IMR-90 (cell line): Measurements from ENCODE around the gene MATN3. TPM values are rescaled to one million over a fixed set of nuclear protein-coding genes. Genes with fewer than 3 reads are reported as not detected.

Source experiments
- ATAC-seq: fragments of 200-7000 bp; cut with Tn5 transposase; 2 replicates; pipeline ENCODE4 v1.9.1; 2020; ENCODE audit warnings: low read depth, mild to moderate bottlenecking, moderate library complexity
- BruUV-seq: library from RNA; stranded (reverse); fragments of 400-500 nt; replicated peaks from 2 replicates; lab custom pipeline; 2021; lab: Mats Ljungman, UMichigan
- CTCF ChIA-PET: fragments of 300-600 bp; formaldehyde crosslinking; extraction: SDS; loops from one replicate; lab custom pipeline; 2021; ENCODE audit warnings: antibody characterized with exemption; lab: Yijun Ruan, JAX
- POLR2A ChIA-PET: fragments of 300-600 bp; sonication (Branson Sonifier 250); formaldehyde crosslinking; loops from one replicate; lab custom pipeline; 2022; ENCODE audit warnings: antibody characterized with exemption; ENCODE audit not compliant: unreplicated experiment; lab: Charles Lee
- DNase-seq: peaks from one replicate; pipeline ENCODE4 v3.0.0; 2013
- H2AFZ ChIP-seq: replicated peaks from 2 replicates; pipeline ENCODE3; 2013; ENCODE audit warnings: low read length, mild to moderate bottlenecking; ENCODE audit not compliant: poor library complexity
- H2AK5ac ChIP-seq: 2 replicates; pipeline ENCODE4 v1.6.1; 2013; ENCODE audit warnings: low read depth, low read length, inconsistent platforms
- H2AK9ac ChIP-seq: replicated peaks from 2 replicates; pipeline ENCODE3; 2013; ENCODE audit warnings: mild to moderate bottlenecking, low read depth, low read length, moderate library complexity; ENCODE audit not compliant: poor library complexity
- H2BK120ac ChIP-seq: 2 replicates; pipeline ENCODE4 v1.6.1; 2013; ENCODE audit warnings: low read depth, low read length, inconsistent platforms
- H2BK15ac ChIP-seq: 3 replicates; pipeline ENCODE4 v1.6.1; 2013; ENCODE audit warnings: low read depth, low read length, inconsistent platforms
- H2BK20ac ChIP-seq: 2 replicates; pipeline ENCODE4 v1.6.1; 2013; ENCODE audit warnings: low read depth, mild to moderate bottlenecking, inconsistent platforms, low read length, moderate library complexity
- H2BK5ac ChIP-seq: 2 replicates; pipeline ENCODE4 v1.6.1; 2013; ENCODE audit warnings: mild to moderate bottlenecking, low read depth, low read length, inconsistent platforms; ENCODE audit not compliant: poor library complexity, severe bottlenecking
- H3K14ac ChIP-seq: replicated peaks from 2 replicates; pipeline ENCODE4 v1.6.1; 2013; ENCODE audit warnings: low read depth, low read length, inconsistent platforms
- H3K18ac ChIP-seq: 2 replicates; pipeline ENCODE4 v1.6.1; 2013; ENCODE audit warnings: low read depth, low read length, control low read depth
- H3K23ac ChIP-seq: 2 replicates; pipeline ENCODE4 v1.6.1; 2013; ENCODE audit warnings: low read depth, low read length, inconsistent platforms
- H3K27ac ChIP-seq: 2 replicates; pipeline ENCODE4 v1.5.1; 2013; ENCODE audit warnings: mild to moderate bottlenecking, control low read depth, low read length; ENCODE audit not compliant: insufficient read depth
- H3K27me3 ChIP-seq: 2 replicates; pipeline ENCODE4 v1.6.1; 2013; ENCODE audit warnings: low read length; ENCODE audit not compliant: control insufficient read depth, insufficient read depth
- H3K36me3 ChIP-seq: 2 replicates; pipeline ENCODE4 v1.6.1; 2013; ENCODE audit warnings: low read length, mixed read lengths; ENCODE audit not compliant: control insufficient read depth, insufficient read depth
- H3K4ac ChIP-seq: 2 replicates; pipeline ENCODE4 v1.6.1; 2013; ENCODE audit warnings: low read depth, low read length, inconsistent platforms
- H3K4me1 ChIP-seq: 2 replicates; pipeline ENCODE4 v1.6.1; 2013; ENCODE audit warnings: low read length, mixed read lengths; ENCODE audit not compliant: control insufficient read depth, insufficient read depth
- H3K4me2 ChIP-seq: 2 replicates; pipeline ENCODE4 v1.6.1; 2013; ENCODE audit warnings: low read depth, mild to moderate bottlenecking, control low read depth, low read length, moderate library complexity
- H3K4me3 ChIP-seq: 2 replicates; pipeline ENCODE4 v1.5.1; 2013; ENCODE audit warnings: low read depth, mild to moderate bottlenecking, control low read depth, low read length, moderate library complexity; ENCODE audit not compliant: insufficient read depth
- H3K56ac ChIP-seq: 2 replicates; pipeline ENCODE4 v1.6.1; 2013; ENCODE audit warnings: low read length, inconsistent platforms; ENCODE audit not compliant: insufficient read depth; ENCODE audit errors: extremely low read depth
- H3K79me1 ChIP-seq, 2 experiments: 2 replicates each; pipeline ENCODE4 v1.6.1; 2013; ENCODE audit warnings: low read length in 2 of 2, inconsistent platforms in 1 of 2, low read depth in 1 of 2
- H3K9ac ChIP-seq: 2 replicates; pipeline ENCODE4 v1.6.1; 2013; ENCODE audit warnings: low read depth, low read length, control low read depth
- H3K9me1 ChIP-seq: 2 replicates; pipeline ENCODE4 v1.6.1; 2013; ENCODE audit warnings: low read length, inconsistent platforms; ENCODE audit not compliant: insufficient read depth
- H3K9me3 ChIP-seq: 2 replicates; pipeline ENCODE4 v1.6.1; 2013; ENCODE audit warnings: low read length; ENCODE audit not compliant: control insufficient read depth, insufficient read depth
- H4K20me1 ChIP-seq: 2 replicates; pipeline ENCODE4 v1.6.1; 2013; ENCODE audit warnings: low read length, inconsistent platforms; ENCODE audit not compliant: insufficient read depth
- H4K5ac ChIP-seq: 2 replicates; pipeline ENCODE4 v1.6.1; 2013; ENCODE audit warnings: mild to moderate bottlenecking, low read depth, low read length, control low read depth
- H4K8ac ChIP-seq, 2 experiments: 2 replicates each; pipeline ENCODE4 v1.6.1; 2013; ENCODE audit warnings: low read depth in 2 of 2, low read length in 2 of 2, control low read depth in 1 of 2, inconsistent platforms in 1 of 2
- H4K91ac ChIP-seq: 2 replicates; pipeline ENCODE4 v1.6.1; 2013; ENCODE audit warnings: low read depth, low read length, inconsistent platforms; ENCODE audit not compliant: insufficient read depth
- BHLHE40 ChIP-seq: fragments of 150-350 bp; IDR thresholded peaks from 2 replicates; pipeline ENCODE4 v1.6.1; 2016; ENCODE audit warnings: mild to moderate bottlenecking, low read depth, low read length
- WGBS, 2 experiments: methylation state at CpG; one replicate each; pipeline versions ENCODE4 v1.1.5 to v1.1.7; 2013; ENCODE audit warnings: missing lambda C conversion rate in 2 of 2; ENCODE audit not compliant: insufficient read length in 1 of 2; ENCODE audit errors: extremely low coverage in 2 of 2; 5-methylcytosine and 5-hydroxymethylcytosine counted together
- dilution Hi-C: fragments of 300-500 bp; cut with HindIII; formaldehyde crosslinking; loops from one replicate; pipeline ENCODE4 v1.14.3; 2018; ENCODE audit warnings: low sequenced_read_pairs; ENCODE audit not compliant: unreplicated experiment
- in situ Hi-C: fragments of 300-500 bp; cut with MboI; formaldehyde crosslinking; loops from 3 replicates; pipeline ENCODE4 v1.14.3; 2019; ENCODE audit warnings: low sequenced_read_pairs, inconsistent platforms, mixed read lengths
- intact Hi-C: fragments of 100-400 bp; cut with micrococcal nuclease; formaldehyde crosslinking; loops from 2 replicates; pipeline ENCODE4 v1.10.0; 2022
- polyA plus RNA-seq, 3 experiments: library from polyadenylated mRNA; depleted of rRNA; stranded (reverse); fragments of >200 nt; gene quantifications; 2 replicates each; pipeline ENCODE4 v1.2.3, GENCODE V29; 2012; ENCODE audit warnings: low replicate concordance in 1 of 3
- total RNA-seq: library from RNA; depleted of rRNA; stranded (reverse); fragments of >200 nt; gene quantifications from 2 replicates; pipeline ENCODE4 v1.2.3, GENCODE V29; 2012

The MATN3 gene
- total and polyA plus RNA-seq, 2 of the 4 experiments (the other 2 are of a cell fraction), result 0.90 to 3.0 TPM

- no peak overlapping the region for H2BK120ac ChIP-seq
- no peak overlapping the region for H3K9ac ChIP-seq
- H3K9me3 ChIP-seq, result no peaks in the 10 kb centered on the region
- WGBS, 2 experiments, result 100% methylated on average over 1 of the region's 2 CpGs; no CpG with 5 or more reads in 1 of the 2 experiments
- H3K79me1 ChIP-seq, result peaks cover 8 to 29% of the 10 kb centered on the region in 2 experiments
- peak overlapping the region; percentile 80 for H3K4me2 ChIP-seq
- no peak overlapping the region for H3K56ac ChIP-seq
- H2BK5ac ChIP-seq, result no peak overlapping the region
- no peak overlapping the region for H3K14ac ChIP-seq
- no peak overlapping the region for H3K18ac ChIP-seq
- H3K36me3 ChIP-seq, result peaks cover 3% of the 10 kb centered on the region; the same call in 1 of the 2 replicates
- no peak overlapping the region for H2AFZ ChIP-seq
- no peak overlapping the region for H3K4ac ChIP-seq
- no peak overlapping the region for H4K91ac ChIP-seq
- intact Hi-C loops (no loop called here), dilution Hi-C loops (no loop called here), in situ Hi-C loops (no loop called here)
- no peaks in the 10 kb centered on the region for H4K20me1 ChIP-seq
- no peak overlapping the region for H2AK9ac ChIP-seq
- H2BK20ac ChIP-seq, result no peak overlapping the region
- no peak overlapping the region for H3K27ac ChIP-seq
- H4K8ac ChIP-seq, result 0 out of 4 replicates have a peak overlapping the region, but pooled peaks of 1 of the 2 experiments have one; percentile 92
- no peaks in the 10 kb centered on the region for H3K4me1 ChIP-seq
- H3K9me1 ChIP-seq, result no peaks in the 10 kb centered on the region
- no peaks in the 10 kb centered on the region for H3K27me3 ChIP-seq
- ATAC-seq (no peak), DNase-seq (peak; percentile 34)
- no TSS peak for BruUV-seq
- no peak overlapping the region for H2AK5ac ChIP-seq
- TF ChIP-seq BHLHE40, result no peak
- no peak overlapping the region for H2BK15ac ChIP-seq
- no peak overlapping the region for H3K23ac ChIP-seq
- CTCF ChIA-PET, result interaction anchor here (0.8 kb wide), 1 partner anchor 16 kb away, joined by 3 read pairs; no protein-coding TSS in a partner anchor
- POLR2A ChIA-PET, result interaction anchor here (0.5 kb wide), 1 partner anchor 22 kb away, joined by 3 read pairs; no protein-coding TSS in a partner anchor
- H3K4me3 ChIP-seq, result no peak overlapping the region
- no peak overlapping the region for H4K5ac ChIP-seq
These were observed 23.9 kb downstream of the MATN3 start for GRCh38 chr2:19988600-19988999.
